Thoracic aorta (tissue), 2 donors: ENCODE results near the gene ST3GAL2. TPM values are rescaled to one million over a fixed set of nuclear protein-coding genes. Genes with fewer than 3 reads are reported as not detected.

Experiments
- ATAC-seq: fragments of 150-250 bp; one replicate; pipeline ENCODE4 v1.8.0; 2017; ENCODE audit warnings: low read depth; ENCODE audit not compliant: insufficient number of reproducible peaks, low FRiP score
- DNase-seq: peaks from one replicate; pipeline ENCODE4 v3.0.0-alpha.2; 2020; ENCODE audit warnings: low spot score
- H3K27ac ChIP-seq, 2 donors: fragments of 200-600 bp; sonication (generic); 1 replicate in 1 of 2; 2 replicates in 1 of 2; pipeline ENCODE4 v1.5.1; 2016; ENCODE audit warnings: mild to moderate bottlenecking in 2 of 2, moderate library complexity in 2 of 2
- H3K27me3 ChIP-seq: fragments of 200-600 bp; sonication (generic); replicated peaks from 2 replicates; pipeline ENCODE4 v1.6.0; 2016; ENCODE audit warnings: mild to moderate bottlenecking; ENCODE audit not compliant: insufficient read depth
- H3K36me3 ChIP-seq: fragments of 200-600 bp; sonication (generic); one replicate; pipeline ENCODE4 v1.5.1; 2016
- H3K4me1 ChIP-seq, 2 donors: fragments of 200-600 bp; sonication (generic); 1 replicate in 1 of 2; 2 replicates in 1 of 2; pipeline versions ENCODE4 v1.5.1 to v1.6.0; 2016; ENCODE audit warnings: low read depth in 2 of 2, mild to moderate bottlenecking in 1 of 2; ENCODE audit not compliant: control insufficient read depth in 1 of 2
- H3K4me3 ChIP-seq: fragments of 200-600 bp; sonication (generic); 2 replicates; pipeline ENCODE4 v1.5.1; 2016; ENCODE audit warnings: mild to moderate bottlenecking
- H3K9me3 ChIP-seq: fragments of 200-600 bp; sonication (generic); 2 replicates; pipeline ENCODE4 v1.5.1; 2016
- total RNA-seq, 2 donors: library from RNA; depleted of rRNA; stranded (reverse); fragments of >200 nt; gene quantifications; one replicate each; pipeline versions ENCODE4 v1.1.0 to v1.2.3, GENCODE V29; 2016
- TF ChIP-seq, protein P1 (sequence below): fragments of 200-600 bp; sonication (generic); IDR thresholded peaks from one replicate; pipeline ENCODE4 v1.5.1; 2019; ENCODE audit warnings: antibody characterized with exemption

Gene ST3GAL2
- total RNA-seq, 2 donors from 2014 or later: 21.0 to 28.4 TPM

DNA sequence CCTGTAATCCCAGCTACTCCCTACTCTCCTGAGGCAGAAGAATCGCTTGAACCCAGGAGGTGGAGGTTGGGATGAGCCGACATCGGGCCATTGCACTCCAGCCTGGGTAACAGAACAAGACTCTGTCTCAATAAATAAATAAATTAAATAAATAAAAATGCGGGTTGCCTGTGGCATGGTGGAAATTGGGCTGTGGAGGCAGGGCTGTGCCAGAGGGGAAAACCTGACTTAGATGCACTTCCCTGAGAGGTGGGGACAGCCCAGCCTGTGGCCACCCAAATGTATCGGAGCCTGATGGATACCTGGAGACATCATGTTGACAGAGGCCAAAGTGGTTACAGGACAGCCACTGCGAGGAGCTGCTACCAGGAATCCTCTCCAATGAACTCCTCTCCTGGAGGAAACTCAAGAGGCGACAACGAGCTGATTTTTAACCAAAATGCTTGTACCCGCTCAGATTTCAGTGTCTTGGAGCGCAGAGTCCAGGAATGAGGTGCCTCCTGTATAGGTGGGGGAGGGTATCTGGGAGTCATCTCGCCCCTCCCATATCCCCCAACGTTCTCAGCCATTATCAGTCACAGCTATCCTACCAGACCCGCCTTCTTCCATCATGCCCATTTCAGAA lies 59.9 kb downstream of the ST3GAL2 start:
- TF ChIP-seq, protein P1, sequence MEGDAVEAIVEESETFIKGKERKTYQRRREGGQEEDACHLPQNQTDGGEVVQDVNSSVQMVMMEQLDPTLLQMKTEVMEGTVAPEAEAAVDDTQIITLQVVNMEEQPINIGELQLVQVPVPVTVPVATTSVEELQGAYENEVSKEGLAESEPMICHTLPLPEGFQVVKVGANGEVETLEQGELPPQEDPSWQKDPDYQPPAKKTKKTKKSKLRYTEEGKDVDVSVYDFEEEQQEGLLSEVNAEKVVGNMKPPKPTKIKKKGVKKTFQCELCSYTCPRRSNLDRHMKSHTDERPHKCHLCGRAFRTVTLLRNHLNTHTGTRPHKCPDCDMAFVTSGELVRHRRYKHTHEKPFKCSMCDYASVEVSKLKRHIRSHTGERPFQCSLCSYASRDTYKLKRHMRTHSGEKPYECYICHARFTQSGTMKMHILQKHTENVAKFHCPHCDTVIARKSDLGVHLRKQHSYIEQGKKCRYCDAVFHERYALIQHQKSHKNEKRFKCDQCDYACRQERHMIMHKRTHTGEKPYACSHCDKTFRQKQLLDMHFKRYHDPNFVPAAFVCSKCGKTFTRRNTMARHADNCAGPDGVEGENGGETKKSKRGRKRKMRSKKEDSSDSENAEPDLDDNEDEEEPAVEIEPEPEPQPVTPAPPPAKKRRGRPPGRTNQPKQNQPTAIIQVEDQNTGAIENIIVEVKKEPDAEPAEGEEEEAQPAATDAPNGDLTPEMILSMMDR: no peak
- no peaks in the 10 kb centered on the region for H3K27me3 ChIP-seq
- no peak overlapping the region for H3K27ac ChIP-seq
- peaks cover 3% of the 10 kb centered on the region for H3K36me3 ChIP-seq
- no peak for ATAC-seq
- H3K4me1 ChIP-seq: peaks cover 4 to 35% of the 10 kb centered on the region in 2 donors
- no peaks in the 10 kb centered on the region for H3K9me3 ChIP-seq
- DNase-seq: no peak
- H3K4me3 ChIP-seq: no peak overlapping the region

DNA sequence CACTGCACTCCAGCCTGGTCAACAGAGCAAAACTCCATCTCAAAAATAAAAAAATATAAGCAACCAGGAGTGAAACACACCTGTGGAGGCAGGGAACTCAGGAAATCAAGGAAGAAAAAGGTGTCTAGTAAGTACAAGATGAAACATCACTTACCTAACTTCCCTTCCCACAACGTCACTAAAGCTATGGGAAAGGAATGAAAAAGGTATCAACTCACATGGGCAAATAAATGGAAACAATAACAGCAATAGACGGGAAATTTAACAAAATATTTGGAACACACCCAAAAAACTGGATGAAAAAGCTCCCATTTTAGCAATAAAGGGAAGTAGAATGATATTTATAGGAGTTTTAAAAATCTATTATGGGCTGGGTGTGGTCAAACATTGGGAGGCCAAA lies 61.1 kb downstream of the ST3GAL2 start:
- Histone ChIP-seq H3K27me3 (no peaks in the 10 kb centered on the region), H3K4me3 (no peak overlapping the region), H3K27ac (no peak overlapping the region), H3K36me3 (peaks cover 8% of the 10 kb centered on the region), H3K4me1 (peaks cover 4 to 35% of the 10 kb centered on the region in 2 donors), H3K9me3 (no peaks in the 10 kb centered on the region)
- ATAC-seq (no peak), DNase-seq (no peak)
- TF ChIP-seq, protein P1: no peak

DNA sequence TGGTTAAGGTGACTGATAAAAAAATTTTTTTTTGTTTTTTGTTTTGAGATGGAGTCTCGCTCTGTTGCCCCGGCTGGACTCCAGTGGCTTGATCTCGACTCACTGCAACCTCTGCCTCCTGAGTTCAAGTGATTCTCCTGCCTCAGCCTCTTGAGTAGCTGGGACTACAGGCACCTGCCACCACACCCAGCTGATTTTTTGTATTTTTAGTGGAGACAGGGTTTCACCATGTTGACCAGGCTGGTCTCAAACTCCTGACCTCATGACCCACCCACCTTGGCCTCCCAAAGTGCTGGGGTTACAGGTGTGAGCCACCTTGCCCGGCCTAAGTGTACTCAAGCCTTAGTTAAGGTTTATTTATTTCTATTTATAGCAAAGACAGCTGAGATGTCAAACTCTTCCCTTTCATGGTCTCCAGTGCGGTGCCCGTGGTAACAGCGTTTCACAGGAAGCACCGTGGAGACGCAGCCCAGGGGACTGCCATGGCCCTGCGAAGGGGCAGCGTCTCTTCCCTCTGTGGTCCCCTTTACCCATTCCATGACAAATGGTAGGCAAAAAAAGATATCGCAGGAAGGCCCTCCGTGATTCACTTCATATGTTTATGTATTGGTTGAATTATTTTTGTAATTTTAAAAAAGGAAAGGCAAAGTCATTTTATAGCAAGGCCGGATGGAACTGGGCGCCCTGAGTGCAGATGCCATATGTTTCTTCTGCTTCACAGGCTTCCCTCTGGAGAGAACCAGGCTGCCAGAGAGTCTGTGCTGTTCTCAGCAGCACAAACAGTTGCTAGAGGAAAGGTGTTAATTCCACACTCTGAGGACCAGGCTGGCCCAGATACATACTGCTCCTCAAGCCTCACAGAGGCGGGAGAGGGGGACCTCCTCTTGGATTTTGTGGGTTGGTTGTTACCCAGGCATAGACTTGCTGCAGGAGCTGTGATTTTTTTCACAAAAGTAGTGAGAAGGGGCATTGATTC lies 63.0 kb downstream of the ST3GAL2 start:
- Histone ChIP-seq H3K9me3 (no peaks in the 10 kb centered on the region), H3K4me3 (no peak overlapping the region), H3K4me1 (peaks cover 4 to 35% of the 10 kb centered on the region in 2 donors), H3K27me3 (no peaks in the 10 kb centered on the region), H3K27ac (peak overlapping the region; percentile 45 to 75), H3K36me3 (peaks cover 23% of the 10 kb centered on the region)
- TF ChIP-seq, protein P1: no peak
- DNase-seq: no peak
- ATAC-seq: no peak

DNA sequence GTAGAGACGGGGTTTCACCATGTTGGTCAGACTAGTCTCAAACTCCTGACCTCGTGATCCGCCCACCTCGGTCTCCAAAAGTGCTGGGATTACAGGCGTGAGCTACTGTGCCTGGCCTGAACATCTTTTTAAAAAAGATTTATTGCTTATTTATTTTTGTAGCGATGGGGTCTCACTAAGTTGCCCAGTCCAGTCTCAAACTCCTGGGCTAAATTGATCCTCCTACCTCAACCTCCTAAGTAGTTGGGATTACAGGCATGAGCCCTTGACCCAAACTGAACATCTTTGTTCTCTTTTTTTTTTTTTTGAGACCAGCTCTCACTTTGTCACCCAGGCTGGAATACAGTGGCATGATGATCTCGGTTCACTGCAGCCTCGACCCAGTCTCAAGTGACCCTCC lies 64.7 kb downstream of the ST3GAL2 start:
- TF ChIP-seq, protein P1: no peak
- Histone ChIP-seq H3K27ac (peak overlapping the region; percentile 48 to 53), H3K4me1 (peaks cover 0 to 22% of the 10 kb centered on the region in 2 donors), H3K4me3 (no peak overlapping the region), H3K9me3 (no peaks in the 10 kb centered on the region), H3K36me3 (peaks cover 29% of the 10 kb centered on the region), H3K27me3 (no peaks in the 10 kb centered on the region)
- DNase-seq (no peak), ATAC-seq (no peak)
